Heart left ventricle (tissue), 13 donors: ENCODE results near the gene DCDC2C.

Experiments
- CTCF ChIP-seq, 12 donors: fragments of 200-600 bp; sonication (generic) in 4 of 12; IDR thresholded peaks; one replicate each; pipeline versions ENCODE4 v1.5.0 to v1.8.0; 2018 to 2022; ENCODE audit warnings: antibody characterized with exemption in 12 of 12, mild to moderate bottlenecking in 5 of 12
- POLR2A ChIP-seq, 2 donors: fragments of 450-650 bp; IDR thresholded peaks; one replicate each; pipeline ENCODE4 v1.6.1; 2017; ENCODE audit warnings: antibody characterized with exemption in 2 of 2, mild to moderate bottlenecking in 2 of 2, moderate library complexity in 2 of 2
- donor health status: ischemic (EF 13 %, LVEDD 7.1; RV severe dilation, severe dysfunction).
- donor health status: DM: no; HTN: yes; CAD: no.
- donor health status: DM: no; HTN: no; CAD: no.
- donor health status: ischemic (EF 25% LVEDD 6.9; RV normal size, moderate dysfunction).
- donor health status: ischemic (EF 25% LVEDD 5.7; RV mildly dilated, moderate dysfunction).
- donor health status: ischemic (EF 35%, LVEDD 5.7; RV mildly dilated, moderate dysfunction).
- donor health status: nonischemic (EF 11% LVEDD 7.7; RV severe dilation, severe dysfunction).
- donor health status: DM: yes; HTN: yes; CAD: no.
- donor health status: PGD.
- donor health status: ischemic (EF 29% LVEDD 5.4; RV normal size, mild dysfunction).
- donor health status: nonischemic (EF 23%, LVEDD 6.1; RV moderate dilation, normal function).

DNA sequence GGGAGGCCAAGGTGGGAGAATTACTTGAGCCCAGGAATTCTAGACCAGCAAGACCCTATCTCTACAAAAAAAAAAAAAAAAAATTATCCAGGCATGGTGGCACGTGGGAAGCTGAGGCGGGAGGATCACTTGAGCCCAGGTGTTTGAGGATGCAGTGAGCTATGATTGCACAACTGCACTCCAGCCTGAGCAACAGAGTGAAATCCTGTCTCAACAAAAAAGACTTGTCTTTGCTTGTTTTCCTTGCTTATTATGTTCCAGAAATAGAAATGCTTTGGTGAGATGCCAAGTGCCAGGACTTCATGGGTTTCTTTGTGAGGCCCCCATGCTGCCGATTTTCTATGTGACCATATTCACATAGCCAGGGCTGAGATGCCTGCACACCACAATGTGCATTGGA is 9.0 kb downstream of the DCDC2C start:
- no peak for TF ChIP-seq POLR2A (IDR thresholded peaks at IDR 0.05)
- no peak for TF ChIP-seq CTCF (IDR thresholded peaks at IDR 0.05)
